ENCODE measurements around the gene PARD3B. TPM values are rescaled to one million over a fixed set of nuclear protein-coding genes. Genes with fewer than 3 reads are reported as not detected.
A peak's percentile ranks its signal among the peaks of the same experiment; 100 is the strongest.

The PARD3B gene
- total and polyA plus RNA-seq, 2 donors (not counting 1 experiment from before 2014, with no cell fraction given), result 7.4 to 20.6 TPM

GRCh38 chr2:204958371-204958770 lies 413.1 kb downstream of the PARD3B start:
- no peaks in the 10 kb centered on the region for H3K9me3 ChIP-seq (ENCODE audit: control insufficient read depth, insufficient read depth, low read depth, low read length)
- H3K79me2 ChIP-seq (ENCODE audit: control insufficient read depth, insufficient read depth, low read length), result no peaks in the 10 kb centered on the region
- H3K4me1 ChIP-seq (ENCODE audit: control insufficient read depth, extremely low read depth, insufficient read depth, low read length), result no peaks in the 10 kb centered on the region
- peak overlapping the region; percentile 74 for H3K4me2 ChIP-seq (ENCODE audit: extremely low read depth, insufficient read depth, low read length)
- H3K4me3 ChIP-seq (replicated peaks in 1 of 4; ENCODE audit: control extremely low read depth in 1 of 4, insufficient read depth in 1 of 4, low read depth in 3 of 4, low read length in 4 of 4), result peak overlapping the region in 3 of 4 experiments; percentile 12 to 21 (median 19)
- no peak overlapping the region for H3K9ac ChIP-seq (ENCODE audit: insufficient read depth, low read length)
- H3K27ac ChIP-seq (ENCODE audit: insufficient read depth, low read length), result no peak overlapping the region
- H4K20me1 ChIP-seq (ENCODE audit: control insufficient read depth, extremely low read depth, insufficient read depth, low read length), result no peaks in the 10 kb centered on the region
- H3K27me3 ChIP-seq (ENCODE audit: control insufficient read depth, insufficient read depth, low read length), result no peaks in the 10 kb centered on the region
- no peaks in the 10 kb centered on the region for H3K36me3 ChIP-seq (ENCODE audit: control insufficient read depth, insufficient read depth, low read length)
- no peak for DNase-seq (ENCODE audit: low read depth in 2 of 2)
- H2AFZ ChIP-seq (ENCODE audit: low read length), result peak overlapping the region; percentile 8
- TF ChIP-seq EZH2 (IDR thresholded peaks at IDR 0.05; ENCODE audit: low read length, missing control alignments) (no peak), CTCF (conservative IDR thresholded peaks at IDR 0.05 in 1 of 2, IDR thresholded peaks at IDR 0.05 in 1 of 2; ENCODE audit: low read depth in 1 of 2, low read length in 2 of 2) (no peak)

DNA sequence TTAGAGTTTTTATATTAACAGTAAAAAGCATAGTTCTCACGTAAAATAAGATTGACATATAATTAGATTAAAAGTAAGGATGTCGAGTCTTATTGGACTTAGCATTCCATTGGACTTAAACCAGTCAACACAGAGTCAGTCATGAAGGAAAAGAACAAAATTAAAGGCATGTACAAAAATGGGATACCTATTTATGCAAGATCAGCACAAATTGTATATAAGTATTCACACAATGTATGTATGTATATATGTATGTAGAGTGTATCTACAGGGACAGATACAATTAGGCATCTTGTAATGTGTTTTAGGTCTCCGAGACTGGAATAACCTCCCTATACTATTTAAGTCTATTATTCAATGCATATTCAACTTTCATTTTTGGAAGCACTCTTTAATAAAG lies 419.1 kb downstream of the PARD3B start:
- no peak overlapping the region for H3K4me3 ChIP-seq (replicated peaks in 1 of 4; ENCODE audit: control extremely low read depth in 1 of 4, insufficient read depth in 1 of 4, low read depth in 3 of 4, low read length in 4 of 4)
- no peaks in the 10 kb centered on the region for H3K79me2 ChIP-seq (ENCODE audit: control insufficient read depth, insufficient read depth, low read length)
- no peaks in the 10 kb centered on the region for H3K9me3 ChIP-seq (ENCODE audit: control insufficient read depth, insufficient read depth, low read depth, low read length)
- H3K4me1 ChIP-seq (ENCODE audit: control insufficient read depth, extremely low read depth, insufficient read depth, low read length), result no peaks in the 10 kb centered on the region
- no peaks in the 10 kb centered on the region for H3K27me3 ChIP-seq (ENCODE audit: control insufficient read depth, insufficient read depth, low read length)
- no peak overlapping the region for H3K27ac ChIP-seq (ENCODE audit: insufficient read depth, low read length)
- no peak for TF ChIP-seq CTCF (conservative IDR thresholded peaks at IDR 0.05 in 1 of 2, IDR thresholded peaks at IDR 0.05 in 1 of 2; ENCODE audit: low read depth in 1 of 2, low read length in 2 of 2)
- no peak for TF ChIP-seq EZH2 (IDR thresholded peaks at IDR 0.05; ENCODE audit: low read length, missing control alignments)
- no peak for DNase-seq (ENCODE audit: low read depth in 2 of 2)
- no peak overlapping the region for H3K4me2 ChIP-seq (ENCODE audit: extremely low read depth, insufficient read depth, low read length)
- no peak overlapping the region for H3K9ac ChIP-seq (ENCODE audit: insufficient read depth, low read length)
- H4K20me1 ChIP-seq (ENCODE audit: control insufficient read depth, extremely low read depth, insufficient read depth, low read length), result no peaks in the 10 kb centered on the region
- H3K36me3 ChIP-seq (ENCODE audit: control insufficient read depth, insufficient read depth, low read length), result no peaks in the 10 kb centered on the region
- H2AFZ ChIP-seq (ENCODE audit: low read length), result no peak overlapping the region

GRCh38 chr2:204966245-204966644 lies 421.0 kb downstream of the PARD3B start:
- no peak overlapping the region for H3K4me3 ChIP-seq (replicated peaks in 1 of 4; ENCODE audit: control extremely low read depth in 1 of 4, insufficient read depth in 1 of 4, low read depth in 3 of 4, low read length in 4 of 4)
- TF ChIP-seq EZH2 (IDR thresholded peaks at IDR 0.05; ENCODE audit: low read length, missing control alignments) (no peak), CTCF (conservative IDR thresholded peaks at IDR 0.05 in 1 of 2, IDR thresholded peaks at IDR 0.05 in 1 of 2; ENCODE audit: low read depth in 1 of 2, low read length in 2 of 2) (no peak)
- H3K4me2 ChIP-seq (ENCODE audit: extremely low read depth, insufficient read depth, low read length), result no peak overlapping the region
- H3K79me2 ChIP-seq (ENCODE audit: control insufficient read depth, insufficient read depth, low read length), result no peaks in the 10 kb centered on the region
- H3K27me3 ChIP-seq (ENCODE audit: control insufficient read depth, insufficient read depth, low read length), result no peaks in the 10 kb centered on the region
- H3K36me3 ChIP-seq (ENCODE audit: control insufficient read depth, insufficient read depth, low read length), result no peaks in the 10 kb centered on the region
- no peak overlapping the region for H3K27ac ChIP-seq (ENCODE audit: insufficient read depth, low read length)
- no peaks in the 10 kb centered on the region for H3K4me1 ChIP-seq (ENCODE audit: control insufficient read depth, extremely low read depth, insufficient read depth, low read length)
- no peaks in the 10 kb centered on the region for H4K20me1 ChIP-seq (ENCODE audit: control insufficient read depth, extremely low read depth, insufficient read depth, low read length)
- no peak overlapping the region for H2AFZ ChIP-seq (ENCODE audit: low read length)
- H3K9ac ChIP-seq (ENCODE audit: insufficient read depth, low read length), result no peak overlapping the region
- no peaks in the 10 kb centered on the region for H3K9me3 ChIP-seq (ENCODE audit: control insufficient read depth, insufficient read depth, low read depth, low read length)
- DNase-seq (ENCODE audit: low read depth in 2 of 2), result no peak

All from fibroblast of lung (primary cell).